ENCODE measurements around the gene EHD1. TPM values are rescaled to one million over a fixed set of nuclear protein-coding genes. Genes with fewer than 3 reads are reported as not detected.
A peak's percentile ranks its signal among the peaks of the same experiment; 100 is the strongest.

EHD1 gene
- total and polyA plus RNA-seq, 9 of the 15 experiments (the other 6 are each of a cell fraction or from before 2014, with no cell fraction given): 0.46 to 65.0 (median 16.4) TPM

- TF ChIP-seq ZBTB43 (CRISPR knock-in tag; IDR thresholded peaks at IDR 0.05) (0 out of 2 replicates have a peak, but pooled peaks have one; percentile 78), ZNF239 (CRISPR knock-in tag; IDR thresholded peaks at IDR 0.05) (no peak), CREB3L1 (IDR thresholded peaks at IDR 0.05; ENCODE audit: borderline replicate concordance, low read depth) (no peak), MYC (IDR thresholded peaks at IDR 0.05; ENCODE audit: low read depth, low read length) (no peak), MYC (CRISPR knock-in tag; IDR thresholded peaks at IDR 0.05; ENCODE audit: borderline replicate concordance, low read depth) (peak; percentile 70; the same call in 1 of the 2 replicates), ZNF318 (IDR thresholded peaks at IDR 0.05; ENCODE audit: borderline replicate concordance in 1 of 2, low read depth in 1 of 2) (no peak), ZNF699 (CRISPR knock-in tag; IDR thresholded peaks at IDR 0.05; ENCODE audit: insufficient replicate concordance) (no peak), MLX (CRISPR knock-in tag; conservative IDR thresholded peaks at IDR 0.05) (0 out of 4 replicates have a peak, but pooled peaks have one; percentile 46 to 63), OTX1 (CRISPR knock-in tag; IDR thresholded peaks at IDR 0.05) (peak; percentile 45; the same call in 1 of the 2 replicates), ZNF583 (CRISPR knock-in tag; IDR thresholded peaks at IDR 0.05) (0 out of 2 replicates have a peak, but pooled peaks have one; percentile 65), RFX1 (IDR thresholded peaks at IDR 0.05) (no peak)
Observed at GRCh38 chr11:64878223-64878493, 263 bp downstream of the EHD1 start (continued).

All from K562 (cell line).